GM20000 (cell line): ENCODE measurements around the gene DGKQ.

Experiments
- DNase-seq: peaks from one replicate; pipeline ENCODE4 v3.0.0; 2012; ENCODE audit warnings: low spot score
- CTCF ChIP-seq: IDR thresholded peaks from 2 replicates; pipeline ENCODE4 v1.5.1; 2012; ENCODE audit warnings: mild to moderate bottlenecking, control low read depth; ENCODE audit errors: extremely low read depth, missing control alignments

Gene DGKQ

GRCh38 chr4:917992-918391 is 55.4 kb downstream of the DGKQ start:
- DNase-seq, result no peak
- no peak for TF ChIP-seq CTCF

DNA sequence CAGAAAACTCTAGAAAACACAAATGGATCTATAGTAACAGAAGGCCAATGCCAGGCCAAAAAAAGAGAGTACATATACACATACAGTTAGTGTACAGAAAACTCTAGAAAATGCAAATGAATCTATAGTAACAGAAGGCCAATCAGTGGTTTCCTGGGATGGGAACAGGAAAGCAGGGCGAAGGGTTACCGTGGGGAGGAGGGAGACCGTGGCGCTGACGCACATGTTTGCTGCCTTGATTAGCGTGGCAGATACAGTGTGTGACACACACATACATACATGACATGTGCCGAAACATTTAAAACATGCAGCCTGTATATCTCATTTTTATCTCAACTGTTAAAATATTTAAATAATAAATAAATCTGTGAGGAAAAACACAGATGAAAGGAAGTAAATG is 55.9 kb downstream of the DGKQ start:
- no peak for TF ChIP-seq CTCF
- no peak for DNase-seq

GRCh38 chr4:915595-915994 is 57.8 kb downstream of the DGKQ start:
- TF ChIP-seq CTCF, result no peak
- DNase-seq, result no peak

- no peak for TF ChIP-seq CTCF
- no peak for DNase-seq
Observed at GRCh38 chr4:915041-915474, 58.3 kb downstream of the DGKQ start.

DNA sequence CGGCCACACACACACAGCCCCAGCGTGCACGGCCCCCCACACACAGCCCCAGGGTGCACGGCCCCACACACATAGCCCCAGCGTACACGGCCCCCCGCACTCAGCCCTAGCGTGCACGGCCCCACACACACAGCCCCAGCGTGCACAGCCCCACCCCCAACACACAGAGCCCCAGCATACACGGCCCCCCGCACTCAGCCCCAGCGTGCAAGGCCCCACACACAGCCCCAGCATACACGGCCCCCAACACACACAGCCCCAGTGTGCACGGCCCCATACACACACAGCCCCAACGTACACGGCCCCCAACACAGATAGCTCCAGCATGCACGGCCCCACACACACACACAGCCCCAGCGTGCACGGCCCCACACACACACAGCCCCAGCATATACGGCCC is 58.8 kb downstream of the DGKQ start:
- no peak for DNase-seq
- no peak for TF ChIP-seq CTCF

GRCh38 chr4:913280-913618 is 60.1 kb downstream of the DGKQ start:
- no peak for TF ChIP-seq CTCF

GRCh38 chr4:912548-913279 is 60.7 kb downstream of the DGKQ start:
- TF ChIP-seq CTCF, result no peak
- DNase-seq, result no peak

More at GRCh38 chr4:913280-913618, 60.1 kb downstream of the DGKQ start:
- no peak for DNase-seq
